ENCODE data around the gene LIN54.

The LIN54 gene

DNA sequence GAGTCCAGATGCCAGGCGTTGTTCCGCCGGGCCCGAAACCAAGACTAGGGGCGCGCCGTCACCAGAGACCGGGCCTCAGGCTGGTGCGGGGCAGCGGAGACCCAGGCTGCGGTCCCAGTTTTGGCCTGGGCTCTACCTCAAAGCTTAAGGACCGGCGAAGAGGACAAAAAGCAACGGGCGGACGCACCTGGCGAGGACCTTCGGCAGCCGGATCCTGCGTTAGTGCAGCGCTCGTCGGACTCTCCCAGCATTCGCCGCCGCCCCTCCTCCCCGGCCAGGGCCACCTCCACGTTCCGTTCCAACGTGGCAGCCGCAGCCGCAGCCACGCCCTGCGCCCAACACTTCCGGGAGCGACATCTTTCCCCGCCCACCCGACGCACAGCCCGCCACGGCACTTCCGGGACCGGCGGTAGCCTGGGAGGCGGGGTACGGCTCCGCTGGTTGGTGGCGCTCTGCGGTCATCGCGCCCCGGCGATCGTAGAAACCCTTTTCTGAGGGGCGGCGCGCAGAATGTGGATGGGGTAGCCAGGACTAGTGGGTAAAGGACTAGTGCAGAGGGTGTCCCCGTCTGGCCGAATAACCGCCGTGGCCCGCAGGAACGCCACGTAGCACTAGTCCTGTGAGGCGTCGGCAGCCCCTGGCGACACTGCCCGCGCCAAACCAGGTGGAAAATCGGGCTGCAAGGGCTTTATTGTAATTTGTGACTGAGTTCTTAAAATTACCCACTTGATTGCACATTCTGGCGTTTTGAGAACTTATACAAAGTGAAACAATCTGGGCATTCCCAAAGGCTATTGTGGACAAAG is 119.5 kb downstream of the LIN54 start, which contains the start of gene SEC31A:
TSS of gene SEC31A (minus strand) at position 253 of the 806 bp plus-strand sequence. CDS start 9,217 bp downstream, outside the sequence.
- no peaks in the 10 kb centered on the region for H3K9me3 ChIP-seq (ENCODE audit: low read length)
- H2AFZ ChIP-seq (ENCODE audit: low read depth, low read length), result peak within 1 kb of the TSS; percentile 59
- H3K27me3 ChIP-seq (ENCODE audit: insufficient read depth, low read length), result no peaks in the 10 kb centered on the region
- H3K4me1 ChIP-seq (ENCODE audit: insufficient read depth, low read length), result peaks cover 25% of the 10 kb centered on the region
- peak within 1 kb of the TSS; percentile 64 for H3K4me3 ChIP-seq (ENCODE audit: low read length)
- peaks cover 31% of the 10 kb centered on the region for H3K36me3 ChIP-seq (ENCODE audit: insufficient read depth, low read length)

DNA sequence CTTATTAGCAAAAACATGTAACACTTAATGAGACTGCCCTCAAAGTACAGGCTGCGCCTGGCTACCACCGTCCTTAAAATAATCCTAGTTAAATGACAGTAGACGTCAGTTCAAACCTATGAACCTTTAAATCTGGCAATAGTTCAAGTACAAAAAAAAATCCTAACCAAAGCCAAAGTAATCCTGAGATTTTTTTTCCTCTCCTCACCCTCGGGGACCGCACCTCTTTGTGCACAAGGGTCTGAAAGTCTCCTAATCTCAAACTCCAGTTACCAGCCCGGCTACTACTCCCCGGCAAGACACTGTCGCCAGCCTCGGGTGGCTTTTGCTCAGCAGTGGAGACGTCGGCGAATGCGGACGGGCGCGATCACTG is 120.1 kb downstream of the LIN54 start:
- peak overlapping the region; percentile 59 for H2AFZ ChIP-seq (ENCODE audit: low read depth, low read length)
- H3K4me3 ChIP-seq (ENCODE audit: low read length), result peak overlapping the region; percentile 64
- no peaks in the 10 kb centered on the region for H3K27me3 ChIP-seq (ENCODE audit: insufficient read depth, low read length)
- H3K36me3 ChIP-seq (ENCODE audit: insufficient read depth, low read length), result peaks cover 26% of the 10 kb centered on the region
- H3K4me1 ChIP-seq (ENCODE audit: insufficient read depth, low read length), result peaks cover 25% of the 10 kb centered on the region
- no peaks in the 10 kb centered on the region for H3K9me3 ChIP-seq (ENCODE audit: low read length)

DNA sequence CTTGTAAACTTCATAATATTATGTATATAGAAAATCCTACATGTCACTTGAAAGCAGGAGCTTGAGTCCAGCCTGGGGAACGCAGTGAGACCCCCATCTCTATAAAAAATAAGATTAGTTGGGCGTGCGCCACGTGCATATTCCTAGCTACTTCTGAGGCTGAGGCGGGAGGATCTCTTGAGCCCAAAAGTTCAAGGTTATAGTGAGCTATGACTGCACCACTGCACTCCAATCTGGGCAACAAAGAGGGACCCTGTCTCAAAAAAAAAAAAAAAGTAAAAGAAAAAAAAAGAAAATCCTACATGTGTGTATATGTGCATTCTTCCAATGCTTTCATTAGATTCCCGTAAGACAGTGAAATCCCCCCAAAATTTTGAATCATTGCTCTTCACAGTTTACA is 121.3 kb downstream of the LIN54 start:
- H3K9me3 ChIP-seq (ENCODE audit: low read length), result no peaks in the 10 kb centered on the region
- H3K27me3 ChIP-seq (ENCODE audit: insufficient read depth, low read length), result no peaks in the 10 kb centered on the region
- H3K4me1 ChIP-seq (ENCODE audit: insufficient read depth, low read length), result peaks cover 25% of the 10 kb centered on the region
- H3K4me3 ChIP-seq (ENCODE audit: low read length), result peak overlapping the region; percentile 64
- H3K36me3 ChIP-seq (ENCODE audit: insufficient read depth, low read length), result peaks cover 14% of the 10 kb centered on the region
- H2AFZ ChIP-seq (ENCODE audit: low read depth, low read length), result no peak overlapping the region

DNA sequence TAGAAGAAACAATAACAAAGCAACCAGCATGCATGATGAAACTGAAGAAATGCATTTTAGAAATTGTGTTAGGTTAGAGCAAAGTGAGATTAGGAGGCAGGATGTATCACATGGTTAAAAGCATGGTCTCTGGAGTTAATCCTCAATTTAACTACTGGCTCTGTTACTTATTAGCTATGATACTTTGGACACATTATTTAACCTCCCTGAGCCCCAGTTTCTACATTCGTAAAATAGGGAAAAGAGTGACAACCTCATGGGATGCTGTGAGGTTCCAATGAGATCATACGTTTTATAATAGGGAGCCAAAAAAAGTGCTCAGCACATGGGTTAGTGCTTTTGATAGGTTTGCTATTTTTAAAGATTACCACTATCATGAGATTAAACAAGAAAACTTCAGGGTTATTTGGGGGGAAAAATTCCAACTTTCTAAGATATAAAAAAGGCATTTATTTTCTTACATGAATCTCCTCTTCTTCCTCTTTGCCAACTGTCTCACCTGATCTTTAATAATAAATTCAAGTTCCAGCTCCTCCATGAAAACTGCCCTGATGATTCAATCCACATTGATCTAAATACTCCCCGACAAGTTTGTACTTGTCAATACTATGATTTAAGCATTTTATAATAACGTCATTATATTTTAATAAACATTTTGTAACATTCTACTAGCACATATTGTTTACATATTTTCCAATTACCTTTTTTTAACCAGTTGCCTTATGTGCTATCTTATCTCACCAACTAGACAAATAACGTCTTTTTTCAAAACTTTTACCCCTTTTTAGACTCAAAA is 124.3 kb downstream of the LIN54 start:
- no peaks in the 10 kb centered on the region for H3K27me3 ChIP-seq (ENCODE audit: insufficient read depth, low read length)
- no peak overlapping the region for H3K4me3 ChIP-seq (ENCODE audit: low read length)
- H3K9me3 ChIP-seq (ENCODE audit: low read length), result no peaks in the 10 kb centered on the region
- H2AFZ ChIP-seq (ENCODE audit: low read depth, low read length), result no peak overlapping the region
- peaks cover 5% of the 10 kb centered on the region for H3K36me3 ChIP-seq (ENCODE audit: insufficient read depth, low read length)
- peaks cover 9% of the 10 kb centered on the region for H3K4me1 ChIP-seq (ENCODE audit: insufficient read depth, low read length)

DNA sequence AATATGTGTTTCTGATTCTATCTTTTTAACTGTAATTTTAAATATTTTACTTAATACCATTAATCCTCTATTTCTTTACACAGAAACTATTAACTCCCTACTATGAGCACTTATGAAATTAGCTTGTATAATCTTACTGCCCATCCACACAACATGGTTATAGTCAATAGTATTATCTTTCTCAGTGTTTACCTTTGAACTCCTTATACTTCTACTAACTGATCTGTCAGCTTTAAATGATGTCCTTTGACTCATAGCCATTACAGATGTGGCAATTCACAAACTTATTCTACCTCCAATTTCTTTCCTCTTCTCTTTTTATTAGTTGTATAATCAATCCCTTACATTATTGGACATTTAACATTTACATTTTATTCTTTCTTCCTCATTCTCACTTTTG is 125.2 kb downstream of the LIN54 start:
- Histone ChIP-seq H2AFZ (ENCODE audit: low read depth, low read length) (no peak overlapping the region), H3K36me3 (ENCODE audit: insufficient read depth, low read length) (peaks cover 10% of the 10 kb centered on the region), H3K27me3 (ENCODE audit: insufficient read depth, low read length) (no peaks in the 10 kb centered on the region), H3K4me1 (ENCODE audit: insufficient read depth, low read length) (peaks cover 9% of the 10 kb centered on the region), H3K4me3 (ENCODE audit: low read length) (no peak overlapping the region), H3K9me3 (ENCODE audit: low read length) (no peaks in the 10 kb centered on the region)

All from neuron (in vitro differentiated cells).